PC-3 (cell line): ENCODE results near the gene DGKG. TPM values are rescaled to one million over a fixed set of nuclear protein-coding genes. Genes with fewer than 3 reads are reported as not detected.

Source experiments
- ATAC-seq: fragments of 200-7000 bp; cut with Tn5 transposase; 2 replicates; pipeline ENCODE4 v1.9.1; 2020; ENCODE audit warnings: mild to moderate bottlenecking, moderate library complexity
- BruUV-seq: library from RNA; stranded (reverse); fragments of 400-500 nt; replicated peaks from 2 replicates; lab custom pipeline; 2021; lab: Mats Ljungman, UMichigan
- CTCF ChIA-PET: fragments of 300-600 bp; sonication (Branson Sonifier 250); formaldehyde crosslinking; loops from one replicate; lab custom pipeline; 2022; ENCODE audit warnings: antibody characterized with exemption; lab: Charles Lee
- POLR2A ChIA-PET: fragments of 300-600 bp; sonication (Branson Sonifier 250); formaldehyde crosslinking; loops from one replicate; lab custom pipeline; 2022; ENCODE audit warnings: antibody characterized with exemption; ENCODE audit not compliant: unreplicated experiment; lab: Charles Lee
- DNase-seq: peaks from one replicate; pipeline ENCODE4 v3.0.0-alpha.2; 2015
- H2AFZ ChIP-seq: fragments of 300-600 bp; sonication (generic); 2 replicates; pipeline ENCODE4 v1.6.0; 2016; ENCODE audit warnings: antibody characterized with exemption, low read length
- H3F3A ChIP-seq: fragments of 300-600 bp; sonication (generic); one replicate; pipeline ENCODE4 v1.6.0; 2017; ENCODE audit warnings: antibody characterized with exemption, low read length, control low read depth, mild to moderate bottlenecking; ENCODE audit not compliant: unreplicated experiment
- H3K27ac ChIP-seq: fragments of 300-600 bp; sonication (generic); 2 replicates; pipeline ENCODE4 v1.5.1; 2016; ENCODE audit warnings: mild to moderate bottlenecking, low read length
- H3K27me3 ChIP-seq: fragments of 300-600 bp; sonication (generic); 2 replicates; pipeline ENCODE4 v1.6.1; 2016; ENCODE audit warnings: low read length, mixed read lengths
- H3K36me3 ChIP-seq: fragments of 300-600 bp; sonication (generic); 2 replicates; pipeline ENCODE4 v1.6.1; 2016; ENCODE audit warnings: low read depth, mixed run types, low read length, mixed read lengths
- H3K4me1 ChIP-seq: fragments of 300-600 bp; sonication (generic); 2 replicates; pipeline ENCODE4 v1.5.1; 2016; ENCODE audit warnings: low read length; ENCODE audit not compliant: insufficient read depth
- H3K4me2 ChIP-seq: fragments of 300-600 bp; sonication (generic); 2 replicates; pipeline ENCODE4 v1.6.0; 2016; ENCODE audit warnings: low read length
- H3K4me3 ChIP-seq: fragments of 300-600 bp; sonication (generic); 2 replicates; pipeline ENCODE4 v1.5.1; 2016; ENCODE audit warnings: mild to moderate bottlenecking, low read length, mixed read lengths
- H3K79me2 ChIP-seq: fragments of 300-600 bp; sonication (generic); 2 replicates; pipeline ENCODE4 v1.6.1; 2017; ENCODE audit warnings: low read length, mixed read lengths
- H3K9ac ChIP-seq: fragments of 300-600 bp; sonication (generic); 2 replicates; pipeline ENCODE4 v1.6.0; 2016; ENCODE audit warnings: mild to moderate bottlenecking, low read length
- H3K9me2 ChIP-seq: fragments of 300-600 bp; sonication (generic); replicated peaks from 2 replicates; pipeline ENCODE4 v1.6.1; 2016; ENCODE audit warnings: mixed run types, low read length, mixed read lengths
- H3K9me3 ChIP-seq: fragments of 300-600 bp; sonication (generic); 2 replicates; pipeline ENCODE4 v1.6.1; 2016; ENCODE audit warnings: low read length, mixed read lengths
- H4K20me1 ChIP-seq: fragments of 300-600 bp; sonication (generic); 2 replicates; pipeline ENCODE4 v1.6.1; 2016; ENCODE audit warnings: low read length, mixed read lengths
- CTCF ChIP-seq: fragments of 300-600 bp; sonication (generic); conservative IDR thresholded peaks from 2 replicates; pipeline ENCODE4 v1.5.1; 2017; ENCODE audit warnings: antibody characterized with exemption, low read depth, mild to moderate bottlenecking, low read length
- EZH2 ChIP-seq: fragments of 300-600 bp; sonication (generic); IDR thresholded peaks from one replicate; pipeline ENCODE4 v1.6.1; 2017; ENCODE audit warnings: antibody characterized with exemption, mild to moderate bottlenecking, low read length; ENCODE audit not compliant: unreplicated experiment
- EZH2phosphoT487 ChIP-seq: fragments of 300-600 bp; sonication (generic); IDR thresholded peaks from 2 replicates; pipeline ENCODE4 v1.6.1; 2018; ENCODE audit warnings: mild to moderate bottlenecking, antibody characterized with exemption, low read length, borderline replicate concordance
- intact Hi-C: fragments of 100-400 bp; cut with micrococcal nuclease; formaldehyde crosslinking; loops from 2 replicates; pipeline ENCODE4 v1.9.0; 2023
- total RNA-seq: library from RNA; depleted of rRNA; stranded (reverse); fragments of >200 nt; gene quantifications from 2 replicates; pipeline ENCODE4 v1.2.3, GENCODE V29; 2014

Gene DGKG
- total RNA-seq, 1 experiment from 2014 or later = 2.7 TPM

- Histone ChIP-seq H3K9me3 (no peaks in the 10 kb centered on the region), H3K27me3 (0 out of 2 replicates have a peak, but pooled peaks cover 11% of the 10 kb centered on the region), H4K20me1 (no peaks in the 10 kb centered on the region), H3K27ac (no peak overlapping the region), H3K4me3 (no peak overlapping the region), H3F3A (no peaks in the 10 kb centered on the region), H3K36me3 (no peaks in the 10 kb centered on the region), H3K79me2 (no peaks in the 10 kb centered on the region), H3K4me1 (no peaks in the 10 kb centered on the region), H3K9me2 (no peaks in the 10 kb centered on the region), H3K9ac (no peak overlapping the region), H2AFZ (no peak overlapping the region), H3K4me2 (no peak overlapping the region)
- BruUV-seq = no TSS peak
- intact Hi-C loops = no loop called here
- ATAC-seq (no peak), DNase-seq (no peak)
- ChIA-PET POLR2A (no interaction called here), CTCF (no interaction called here)
- no peak for TF ChIP-seq EZH2phosphoT487
- TF ChIP-seq CTCF = no peak
- TF ChIP-seq EZH2 = no peak
Observed at GRCh38 chr3:186317478-186317877, 44.6 kb downstream of the DGKG start.

GRCh38 chr3:186316666-186317260 is 45.3 kb downstream of the DGKG start:
- Histone ChIP-seq H3F3A (no peaks in the 10 kb centered on the region), H3K4me3 (no peak overlapping the region), H3K27me3 (0 out of 2 replicates have a peak, but pooled peaks cover 9% of the 10 kb centered on the region), H2AFZ (no peak overlapping the region), H3K9me3 (no peaks in the 10 kb centered on the region), H3K9me2 (no peaks in the 10 kb centered on the region), H3K27ac (no peak overlapping the region), H4K20me1 (no peaks in the 10 kb centered on the region), H3K79me2 (no peaks in the 10 kb centered on the region), H3K4me1 (no peaks in the 10 kb centered on the region), H3K4me2 (no peak overlapping the region), H3K9ac (no peak overlapping the region), H3K36me3 (no peaks in the 10 kb centered on the region)
- TF ChIP-seq EZH2phosphoT487 (no peak), EZH2 (no peak), CTCF (no peak)
- no peak for ATAC-seq
- BruUV-seq = no TSS peak
- intact Hi-C loops = no loop called here
- no peak for DNase-seq
- ChIA-PET CTCF (no interaction called here), POLR2A (no interaction called here)

GRCh38 chr3:186315581-186316354 is 46.3 kb downstream of the DGKG start:
- H3K9me3 ChIP-seq = no peaks in the 10 kb centered on the region
- no peaks in the 10 kb centered on the region for H3K79me2 ChIP-seq
- H3K4me2 ChIP-seq = no peak overlapping the region
- no peak overlapping the region for H3K4me3 ChIP-seq
- H3K9ac ChIP-seq = no peak overlapping the region
- peaks cover 4% of the 10 kb centered on the region; the same call in 1 of the 2 replicates for H3K27me3 ChIP-seq
- H3K27ac ChIP-seq = no peak overlapping the region
- no peak overlapping the region for H2AFZ ChIP-seq
- H4K20me1 ChIP-seq = no peaks in the 10 kb centered on the region
- TF ChIP-seq CTCF (no peak), EZH2 (no peak), EZH2phosphoT487 (no peak)
- ChIA-PET CTCF (no interaction called here), POLR2A (no interaction called here)
- intact Hi-C loops = no loop called here
- BruUV-seq = no TSS peak
- H3K36me3 ChIP-seq = no peaks in the 10 kb centered on the region
- H3K9me2 ChIP-seq = no peaks in the 10 kb centered on the region
- H3F3A ChIP-seq = no peaks in the 10 kb centered on the region
- DNase-seq = peak; percentile 32
- H3K4me1 ChIP-seq = no peaks in the 10 kb centered on the region
- no peak for ATAC-seq
